NOMO-1 (cell line): Measurements from ENCODE around the gene SHROOM3.

Experiments used
- DNase-seq, 2 experiments: peaks; one replicate each; lab custom pipeline; 2025; ENCODE audit not compliant: unreplicated experiment in 2 of 2; lab: John Stamatoyannopoulos, UW

The SHROOM3 gene

GRCh38 chr4:76687746-76688448 is 252.9 kb downstream of the SHROOM3 start:
- DNase-seq: no peak

- DNase-seq: no peak
These were observed 253.7 kb downstream of the SHROOM3 start for GRCh38 chr4:76688619-76689144.

GRCh38 chr4:76689145-76689817 is 254.3 kb downstream of the SHROOM3 start:
- peak; percentile 14 to 20 for DNase-seq

GRCh38 chr4:76690011-76690905 is 255.2 kb downstream of the SHROOM3 start:
- no peak for DNase-seq

- no peak for DNase-seq
These were observed 255.9 kb downstream of the SHROOM3 start for GRCh38 chr4:76690906-76691275.

- DNase-seq: no peak
These were observed 257.0 kb downstream of the SHROOM3 start for GRCh38 chr4:76691807-76692582.

GRCh38 chr4:76692761-76693160 is 257.7 kb downstream of the SHROOM3 start:
- DNase-seq: no peak

- no peak for DNase-seq
These were observed 259.0 kb downstream of the SHROOM3 start for GRCh38 chr4:76694056-76694455.

- DNase-seq: no peak
These were observed 261.1 kb downstream of the SHROOM3 start for GRCh38 chr4:76696109-76696508.

GRCh38 chr4:76697129-76697803 is 262.2 kb downstream of the SHROOM3 start:
- DNase-seq: no peak

- no peak for DNase-seq
These were observed 263.1 kb downstream of the SHROOM3 start for GRCh38 chr4:76698141-76698540.

- DNase-seq: no peak
These were observed 264.8 kb downstream of the SHROOM3 start for GRCh38 chr4:76699751-76700310.

- DNase-seq: no peak
These were observed 267.6 kb downstream of the SHROOM3 start for GRCh38 chr4:76702440-76703122.

- DNase-seq: no peak
These were observed 268.1 kb downstream of the SHROOM3 start for GRCh38 chr4:76703123-76703490.

GRCh38 chr4:76703676-76704075 is 268.6 kb downstream of the SHROOM3 start:
- no peak for DNase-seq

- no peak for DNase-seq
These were observed 269.3 kb downstream of the SHROOM3 start for GRCh38 chr4:76704133-76704881.

- no peak for DNase-seq
These were observed 270.4 kb downstream of the SHROOM3 start for GRCh38 chr4:76705472-76705871.

- DNase-seq: no peak
These were observed 271.6 kb downstream of the SHROOM3 start for GRCh38 chr4:76706581-76706980.
